HG03159 (cell line): ENCODE data around the gene ETFB.
"Not testable (repeated sequence)": the region's sequence is repeated elsewhere in the genome, so short reads cannot be mapped to it uniquely, and the experiment has no call there.

ENCODE experiments used
- ATAC-seq: cut with Tn5 transposase; IDR thresholded peaks from one replicate; pipeline ENCODE4 v1.9.1; 2021; ENCODE audit warnings: mild to moderate bottlenecking, moderate library complexity; ENCODE audit not compliant: unreplicated experiment

Gene ETFB

DNA sequence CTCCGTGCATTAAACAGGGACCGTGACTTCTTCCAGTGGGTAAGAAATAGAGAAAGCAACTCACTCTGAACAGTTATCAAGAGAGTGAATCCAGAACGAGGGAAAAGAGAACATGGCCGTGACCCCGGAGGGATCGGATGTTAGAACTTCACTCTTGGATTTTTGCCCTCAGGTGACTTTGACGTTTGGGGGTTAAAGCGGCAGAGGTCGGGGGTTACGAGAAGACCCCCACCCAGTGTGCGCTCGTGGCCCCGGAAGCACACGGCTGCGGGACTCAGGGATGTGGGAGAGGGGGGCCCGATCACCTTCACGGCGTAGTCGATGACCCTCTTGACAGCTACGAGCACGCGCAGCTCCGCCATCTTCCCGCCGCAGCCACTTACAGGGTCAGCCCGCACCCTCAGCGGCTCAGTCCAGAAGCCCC is at the start of gene ETFB:
Gene ETFB (minus strand): TSS at position 424 of the 424 bp plus-strand sequence. CDS start 62 bp downstream, at position 362.
- no peak for ATAC-seq

- ATAC-seq: no peak
Observed at GRCh38 chr19:51415187-51415586, 49.0 kb upstream of the ETFB start.

GRCh38 chr19:51410950-51411748 is 45.0 kb upstream of the ETFB start:
- no peak for ATAC-seq

DNA sequence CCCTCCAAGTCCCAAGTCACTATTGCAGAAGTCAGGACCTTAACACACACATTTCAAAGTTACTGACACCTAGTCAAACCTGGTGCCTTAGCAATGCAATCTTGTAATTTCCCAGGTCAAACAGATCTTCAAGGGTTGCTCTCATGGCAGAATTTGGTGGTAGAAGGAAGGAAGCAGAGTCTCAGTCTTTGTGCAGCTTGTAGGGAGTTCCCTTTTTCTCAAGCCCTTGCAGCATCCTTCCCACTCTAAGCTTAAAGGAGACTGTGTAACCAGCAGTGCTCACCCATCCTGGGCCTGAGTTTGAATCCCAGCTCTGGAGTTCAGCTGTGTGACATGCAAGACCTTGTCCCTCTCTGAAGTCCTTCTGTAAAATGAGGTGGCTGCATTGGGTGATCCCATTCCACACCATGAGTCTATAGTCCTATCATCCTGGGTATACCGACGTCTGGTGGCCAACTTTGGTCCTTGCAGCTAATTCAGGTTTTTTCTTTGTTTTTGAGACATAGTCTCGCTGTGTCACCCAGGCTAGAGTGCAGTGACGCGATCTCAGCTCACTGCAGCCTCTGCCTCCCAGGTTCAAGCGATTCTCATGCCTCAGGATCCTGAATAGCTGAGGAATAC is 41.4 kb upstream of the ETFB start:
- no peak for ATAC-seq

- no peak for ATAC-seq
Observed at GRCh38 chr19:51402117-51402516, 35.9 kb upstream of the ETFB start.

DNA sequence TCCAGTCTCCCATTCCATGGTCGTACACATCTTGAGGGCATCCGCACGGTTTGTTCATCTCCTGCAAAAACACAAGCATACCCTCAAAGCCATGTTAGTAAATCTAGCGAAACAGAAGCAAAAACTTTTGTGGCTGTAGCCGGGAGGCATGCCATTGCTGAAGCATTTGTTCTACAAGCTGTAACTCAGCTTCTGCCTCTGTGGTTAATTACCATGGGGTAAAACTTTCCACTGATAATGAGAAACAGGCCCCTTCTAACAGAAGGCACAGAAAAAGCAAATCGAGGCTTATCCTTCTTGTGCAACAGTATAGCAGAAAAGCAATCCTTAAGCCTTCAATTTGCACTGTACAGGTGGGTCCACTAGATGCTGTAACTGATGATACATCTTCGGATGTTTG is 33.7 kb upstream of the ETFB start:
- ATAC-seq: not testable (repeated sequence)

DNA sequence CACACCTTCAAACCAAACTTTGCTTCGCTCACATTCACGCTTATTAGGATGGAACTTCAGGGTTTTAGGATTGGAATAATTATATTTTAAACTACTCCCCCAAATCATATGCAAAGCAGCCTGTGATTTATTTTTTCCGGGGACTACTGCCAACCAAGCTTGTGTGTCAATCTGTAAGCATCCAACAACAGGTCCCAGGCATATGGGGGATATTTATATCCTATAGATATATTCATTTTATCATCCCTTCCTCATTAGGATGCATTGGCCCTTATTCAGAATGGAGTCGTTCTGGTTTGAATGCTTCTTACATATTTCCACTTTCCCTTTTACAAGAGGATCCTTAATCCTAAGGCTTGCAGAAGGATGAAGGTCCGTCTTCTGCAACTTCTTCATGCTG is 33.0 kb upstream of the ETFB start:
- ATAC-seq: no peak

GRCh38 chr19:51398096-51398704 is 32.0 kb upstream of the ETFB start:
- no peak for ATAC-seq

- not testable (repeated sequence) for ATAC-seq
Observed at GRCh38 chr19:51397453-51397852, 31.3 kb upstream of the ETFB start.

GRCh38 chr19:51396175-51396574 is 30.0 kb upstream of the ETFB start:
- no peak for ATAC-seq

- peak; percentile 78 for ATAC-seq
Observed at GRCh38 chr19:51394050-51394836, 28.1 kb upstream of the ETFB start.

GRCh38 chr19:51392701-51393100 is 26.5 kb upstream of the ETFB start:
- no peak for ATAC-seq

DNA sequence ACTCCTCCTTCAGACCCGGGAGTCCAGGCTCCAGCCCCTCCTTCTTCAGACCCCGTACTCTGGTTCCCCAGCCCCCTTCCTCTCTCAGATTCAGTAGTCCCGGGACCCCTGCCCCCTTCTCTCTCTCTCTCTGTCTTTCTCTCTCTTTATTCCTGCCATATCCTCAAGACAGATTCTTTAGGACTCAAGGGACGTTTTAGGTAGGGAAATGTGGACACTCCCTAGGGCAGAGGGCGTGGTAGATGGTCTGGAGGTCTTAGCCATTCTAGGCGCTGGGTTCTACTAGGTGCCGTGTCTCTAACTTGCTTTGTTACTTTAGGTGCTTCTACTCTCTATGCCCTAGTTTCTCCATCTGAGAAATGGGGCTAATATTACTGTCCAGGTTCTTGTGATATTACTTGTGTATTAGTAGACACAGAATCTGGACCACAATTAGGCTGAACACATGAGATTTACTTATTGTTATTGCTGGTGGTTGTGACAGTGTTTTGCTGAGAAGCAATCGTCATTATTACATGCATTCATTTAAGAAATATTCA is 25.0 kb upstream of the ETFB start:
- ATAC-seq: no peak

DNA sequence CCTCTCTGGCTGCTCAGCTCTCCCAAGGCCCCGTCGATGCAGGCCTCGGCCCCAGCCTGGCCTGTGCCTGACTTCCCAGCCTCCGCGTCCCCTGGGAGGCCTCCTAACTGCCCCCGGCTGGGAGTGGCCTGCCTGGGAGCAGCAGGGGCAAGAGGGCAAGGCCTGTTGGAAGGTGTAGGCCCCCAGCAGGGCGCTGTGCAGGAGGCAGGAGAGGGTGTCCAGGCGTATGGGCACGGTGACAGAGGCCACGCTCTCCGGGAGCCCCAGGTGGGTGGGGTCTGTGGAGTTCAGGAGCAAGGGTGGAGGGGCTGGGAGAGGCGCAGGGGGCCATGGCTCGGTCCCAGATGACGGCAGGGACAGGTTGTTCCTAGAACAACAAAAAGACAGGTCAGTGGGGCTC is 23.0 kb upstream of the ETFB start:
- ATAC-seq: no peak

GRCh38 chr19:51387924-51388389 is 21.8 kb upstream of the ETFB start, which contains the start of gene LIM2:
TSS of gene LIM2 (minus strand) at chr19:51387974. CDS start at chr19:51387443, 531 bp downstream.
- ATAC-seq: no peak

GRCh38 chr19:51386882-51387520 is 20.8 kb upstream of the ETFB start:
- ATAC-seq: no peak

GRCh38 chr19:51382004-51382403 is 15.8 kb upstream of the ETFB start:
- no peak for ATAC-seq

DNA sequence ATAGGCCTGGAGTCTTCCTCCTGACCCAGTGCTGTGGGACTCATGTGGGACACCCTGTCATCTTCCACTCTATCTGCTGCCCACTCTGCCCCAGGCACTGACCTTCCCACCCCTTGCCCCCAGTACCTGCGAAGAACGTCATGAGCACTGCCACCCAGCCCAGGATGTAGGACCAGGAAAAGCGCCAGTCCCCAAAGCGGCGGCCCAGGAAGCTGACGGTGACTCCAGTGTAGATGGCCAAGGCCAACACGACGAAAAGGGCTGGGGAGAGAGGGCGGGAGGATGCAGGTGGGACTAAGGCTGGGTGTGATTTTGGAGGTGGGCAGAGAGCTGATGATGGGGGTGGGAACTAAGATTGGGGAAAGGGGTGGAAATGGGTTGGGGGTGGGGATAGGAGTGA is 14.2 kb upstream of the ETFB start:
- ATAC-seq: no peak

GRCh38 chr19:51377422-51377821 is 11.2 kb upstream of the ETFB start:
- ATAC-seq: no peak

- no peak for ATAC-seq
Observed at GRCh38 chr19:51375504-51376221, 9.5 kb upstream of the ETFB start.
